Neuronal stem cell (in vitro differentiated cells): ENCODE measurements around the gene NRG3.

ENCODE experiments used
- DNase-seq: peaks from one replicate; pipeline ENCODE4 v3.0.0-alpha.2; 2013; ENCODE audit warnings: low spot score
- H2AFZ ChIP-seq: one replicate; pipeline ENCODE4 v1.6.1; 2013; ENCODE audit warnings: mild to moderate bottlenecking, low read length, inconsistent platforms
- H2AK5ac ChIP-seq: 2 replicates; pipeline ENCODE4 v1.6.1; 2013; ENCODE audit warnings: low read depth, mild to moderate bottlenecking, inconsistent platforms, low read length, moderate library complexity, mixed read lengths
- H2BK120ac ChIP-seq: 2 replicates; pipeline ENCODE4 v1.6.1; 2013; ENCODE audit warnings: low read depth, mild to moderate bottlenecking, inconsistent platforms, low read length, moderate library complexity, mixed read lengths
- H2BK12ac ChIP-seq: one replicate; pipeline ENCODE4 v1.6.1; 2013; ENCODE audit warnings: low read length, inconsistent platforms
- H2BK15ac ChIP-seq: 2 replicates; pipeline ENCODE4 v1.6.1; 2013; ENCODE audit warnings: mild to moderate bottlenecking, low read length, inconsistent platforms, mixed read lengths
- H2BK5ac ChIP-seq: one replicate; pipeline ENCODE4 v1.6.1; 2013; ENCODE audit warnings: inconsistent platforms, mild to moderate bottlenecking, low read length, moderate library complexity
- H3K14ac ChIP-seq: one replicate; pipeline ENCODE4 v1.6.1; 2013; ENCODE audit warnings: low read length, inconsistent platforms
- H3K18ac ChIP-seq: 2 replicates; pipeline ENCODE4 v1.6.1; 2013; ENCODE audit warnings: low read length, inconsistent platforms
- H3K23ac ChIP-seq: 2 replicates; pipeline ENCODE4 v1.6.1; 2013; ENCODE audit warnings: low read depth, mild to moderate bottlenecking, mixed read lengths, low read length, inconsistent platforms; ENCODE audit not compliant: poor library complexity
- H3K27ac ChIP-seq: replicated peaks from 3 replicates; pipeline ENCODE4 v1.5.1; 2013; ENCODE audit warnings: low read length, inconsistent platforms
- H3K27me3 ChIP-seq, 3 experiments: 2 replicates each; pipeline ENCODE4 v1.6.1; 2013; ENCODE audit warnings: low read length in 3 of 3, mild to moderate bottlenecking in 2 of 3, inconsistent platforms in 1 of 3, low read depth in 1 of 3, mixed read lengths in 1 of 3, moderate library complexity in 1 of 3; ENCODE audit not compliant: control insufficient read depth in 3 of 3, insufficient read depth in 3 of 3
- H3K36me3 ChIP-seq, 2 donors: replicated peaks in 1 of 2; 2 replicates each; pipeline ENCODE4 v1.6.1; 2013; ENCODE audit warnings: low read length in 2 of 2; ENCODE audit not compliant: control insufficient read depth in 2 of 2, insufficient read depth in 2 of 2
- H3K4ac ChIP-seq: 2 replicates; pipeline ENCODE4 v1.6.1; 2013; ENCODE audit warnings: inconsistent platforms, mild to moderate bottlenecking, low read length, moderate library complexity
- H3K4me1 ChIP-seq, 2 donors: 1 replicate in 1 of 2; 2 replicates in 1 of 2; pipeline ENCODE4 v1.6.1; 2013; ENCODE audit warnings: low read length in 2 of 2, low read depth in 1 of 2; ENCODE audit not compliant: control insufficient read depth in 2 of 2, insufficient read depth in 1 of 2
- H3K4me2 ChIP-seq: one replicate; pipeline ENCODE4 v1.6.1; 2013; ENCODE audit warnings: mild to moderate bottlenecking, low read length, inconsistent platforms; ENCODE audit not compliant: insufficient read depth, poor library complexity, severe bottlenecking
- H3K4me3 ChIP-seq, 2 donors: 2 replicates each; pipeline ENCODE4 v1.5.1; 2013; ENCODE audit warnings: low read length in 2 of 2, mild to moderate bottlenecking in 2 of 2, inconsistent platforms in 1 of 2, moderate library complexity in 1 of 2
- H3K79me1 ChIP-seq: one replicate; pipeline ENCODE4 v1.6.1; 2013; ENCODE audit warnings: low read depth, mild to moderate bottlenecking, inconsistent platforms, low read length, moderate library complexity
- H3K9ac ChIP-seq: one replicate; pipeline ENCODE4 v1.6.1; 2013; ENCODE audit warnings: mild to moderate bottlenecking, low read depth, low read length, inconsistent platforms; ENCODE audit not compliant: poor library complexity
- H3K9me3 ChIP-seq, 2 donors: replicated peaks in 1 of 2; 2 replicates each; pipeline versions ENCODE3 to v1.6.1; 2013; ENCODE audit warnings: low read length in 2 of 2, mild to moderate bottlenecking in 2 of 2, inconsistent platforms in 1 of 2, low read depth in 1 of 2, mixed read lengths in 1 of 2, moderate library complexity in 1 of 2; ENCODE audit not compliant: control insufficient read depth in 2 of 2, insufficient read depth in 1 of 2
- H4K8ac ChIP-seq: one replicate; pipeline ENCODE4 v1.6.1; 2013; ENCODE audit warnings: low read depth, mild to moderate bottlenecking, inconsistent platforms, low read length, moderate library complexity
- H4K91ac ChIP-seq: one replicate; pipeline ENCODE4 v1.6.1; 2013; ENCODE audit warnings: low read length, low read depth, mild to moderate bottlenecking, inconsistent platforms; ENCODE audit not compliant: poor library complexity
- WGBS, 2 donors: extraction: QIAGEN DNeasy Blood & Tissue Kit; methylation state at CpG; one replicate each; pipeline ENCODE4 v1.1.7; 2013; ENCODE audit warnings: missing lambda C conversion rate in 2 of 2, mixed read lengths in 1 of 2; ENCODE audit not compliant: insufficient read length in 2 of 2, insufficient replicate concordance in 1 of 2; ENCODE audit errors: extremely low coverage in 2 of 2; 5-methylcytosine and 5-hydroxymethylcytosine counted together

Gene NRG3

GRCh38 chr10:82910301-82910700 is 1035.3 kb downstream of the NRG3 start:
- H3K9ac ChIP-seq: no peak overlapping the region
- no peaks in the 10 kb centered on the region for H3K36me3 ChIP-seq
- H3K23ac ChIP-seq: no peak overlapping the region
- H3K4me1 ChIP-seq: peaks cover 0 to 2% of the 10 kb centered on the region in 2 donors
- no peak overlapping the region for H3K4me2 ChIP-seq
- H2BK120ac ChIP-seq: no peak overlapping the region
- no CpG with 5 or more reads among the region's 3 CpGs for WGBS, 2 donors
- H3K9me3 ChIP-seq: no peaks in the 10 kb centered on the region
- no peak overlapping the region for H3K27ac ChIP-seq
- no peak overlapping the region for H2AFZ ChIP-seq
- no peak overlapping the region for H2AK5ac ChIP-seq
- no peak overlapping the region for H2BK12ac ChIP-seq
- H3K18ac ChIP-seq: no peak overlapping the region
- H3K27me3 ChIP-seq: no peaks in the 10 kb centered on the region
- no peak overlapping the region for H3K4ac ChIP-seq
- no peak overlapping the region for H3K4me3 ChIP-seq
- no peak overlapping the region for H2BK15ac ChIP-seq
- DNase-seq: no peak
- H2BK5ac ChIP-seq: no peak overlapping the region
- H4K8ac ChIP-seq: no peak overlapping the region
- no peaks in the 10 kb centered on the region for H3K79me1 ChIP-seq
- no peak overlapping the region for H4K91ac ChIP-seq
- no peak overlapping the region for H3K14ac ChIP-seq

GRCh38 chr10:82914655-82915136 is 1039.7 kb downstream of the NRG3 start:
- Histone ChIP-seq H3K9me3 (no peaks in the 10 kb centered on the region), H3K36me3 (no peaks in the 10 kb centered on the region), H3K79me1 (no peaks in the 10 kb centered on the region)

GRCh38 chr10:82916941-82917340 is 1041.9 kb downstream of the NRG3 start:
- no peaks in the 10 kb centered on the region for H3K36me3 ChIP-seq
- no peak overlapping the region for H3K27ac ChIP-seq

More at GRCh38 chr10:82914655-82915136, 1039.7 kb downstream of the NRG3 start:
- H3K9ac ChIP-seq: no peak overlapping the region
- no peak overlapping the region for H2BK120ac ChIP-seq
- H3K23ac ChIP-seq: no peak overlapping the region
- H3K27ac ChIP-seq: no peak overlapping the region
- no peak overlapping the region for H4K8ac ChIP-seq
- H3K4me1 ChIP-seq: peaks cover 0 to 3% of the 10 kb centered on the region in 2 donors
- H2AFZ ChIP-seq: no peak overlapping the region
- no peak overlapping the region for H2BK12ac ChIP-seq
- no peaks in the 10 kb centered on the region for H3K27me3 ChIP-seq
- no peak overlapping the region for H2AK5ac ChIP-seq
- no peak overlapping the region for H4K91ac ChIP-seq
- no peak overlapping the region for H3K4me2 ChIP-seq
- no peak for DNase-seq
- H3K4me3 ChIP-seq: no peak overlapping the region
- H2BK15ac ChIP-seq: no peak overlapping the region
- H3K14ac ChIP-seq: no peak overlapping the region
- H2BK5ac ChIP-seq: no peak overlapping the region
- no peak overlapping the region for H3K18ac ChIP-seq
- H3K4ac ChIP-seq: no peak overlapping the region

GRCh38 chr10:82918022-82918421 is 1043.0 kb downstream of the NRG3 start:
- Histone ChIP-seq H3K79me1 (no peaks in the 10 kb centered on the region), H3K4ac (no peak overlapping the region), H4K8ac (no peak overlapping the region), H4K91ac (no peak overlapping the region), H3K23ac (no peak overlapping the region), H3K27me3 (no peaks in the 10 kb centered on the region), H3K4me3 (no peak overlapping the region), H3K27ac (no peak overlapping the region), H2AK5ac (no peak overlapping the region), H2AFZ (no peak overlapping the region), H3K14ac (no peak overlapping the region), H3K36me3 (no peaks in the 10 kb centered on the region), H3K9ac (no peak overlapping the region), H2BK15ac (no peak overlapping the region), H3K4me1 (peaks cover 3% of the 10 kb centered on the region in 2 donors), H2BK5ac (no peak overlapping the region), H3K4me2 (no peak overlapping the region), H3K9me3 (no peaks in the 10 kb centered on the region), H2BK120ac (no peak overlapping the region), H2BK12ac (no peak overlapping the region), H3K18ac (no peak overlapping the region)
- no peak for DNase-seq

More at GRCh38 chr10:82916941-82917340, 1041.9 kb downstream of the NRG3 start:
- Histone ChIP-seq H2BK15ac (no peak overlapping the region), H3K9ac (no peak overlapping the region), H3K4me3 (no peak overlapping the region), H3K14ac (no peak overlapping the region), H3K9me3 (no peaks in the 10 kb centered on the region), H3K4me2 (no peak overlapping the region), H2BK5ac (no peak overlapping the region), H2BK120ac (no peak overlapping the region), H4K8ac (no peak overlapping the region), H3K18ac (no peak overlapping the region), H2AK5ac (no peak overlapping the region), H3K79me1 (no peaks in the 10 kb centered on the region), H3K23ac (no peak overlapping the region), H3K4me1 (peaks cover 0 to 3% of the 10 kb centered on the region in 2 donors), H2BK12ac (no peak overlapping the region), H4K91ac (no peak overlapping the region), H3K4ac (no peak overlapping the region), H3K27me3 (no peaks in the 10 kb centered on the region), H2AFZ (no peak overlapping the region)
- WGBS, 2 donors: no CpG with 5 or more reads among the region's 4 CpGs
- no peak for DNase-seq
